Kidney (tissue), 14 donors: Measurements from ENCODE around the gene MOGAT1. TPM values are rescaled to one million over a fixed set of nuclear protein-coding genes. Genes with fewer than 3 reads are reported as not detected.

ENCODE experiments used
- DNase-seq, 5 donors: peaks; one replicate each; pipeline ENCODE4 v3.0.0-alpha.2; 2013 to 2020
- FAIRE-seq: peaks from 2 replicates; lab custom pipeline; 2012; peaks lifted over from hg19 to GRCh38; lab: Jason Lieb, UNC
- H3K27ac ChIP-seq, 2 donors: one replicate each; pipeline ENCODE4 v1.7.0; 2013; ENCODE audit warnings: low read depth in 2 of 2, low read length in 2 of 2, inconsistent platforms in 1 of 2
- H3K27me3 ChIP-seq: one replicate; pipeline ENCODE4 v1.7.1; 2013; ENCODE audit warnings: low read length, inconsistent platforms; ENCODE audit not compliant: control insufficient read depth, insufficient read depth
- H3K36me3 ChIP-seq, 3 donors: one replicate each; pipeline versions ENCODE4 v1.7.0 to v1.7.1; 2013; ENCODE audit warnings: low read length in 3 of 3, control low read depth in 1 of 3, inconsistent platforms in 1 of 3; ENCODE audit not compliant: insufficient read depth in 3 of 3, control insufficient read depth in 2 of 3
- H3K4me1 ChIP-seq, 3 donors: one replicate each; pipeline versions ENCODE4 v1.7.0 to v1.7.1; 2013; ENCODE audit warnings: low read length in 3 of 3, inconsistent platforms in 1 of 3, low read depth in 1 of 3; ENCODE audit not compliant: control insufficient read depth in 2 of 3, insufficient read depth in 2 of 3
- H3K4me3 ChIP-seq, 3 donors: one replicate each; pipeline versions ENCODE4 v1.7.0 to v1.8.1; 2013; ENCODE audit warnings: low read length in 3 of 3, control low read depth in 1 of 3, inconsistent platforms in 1 of 3
- H3K9ac ChIP-seq, 3 donors: one replicate each; pipeline versions ENCODE4 v1.7.0 to v1.7.1; 2013; ENCODE audit warnings: low read length in 3 of 3, control low read depth in 1 of 3, inconsistent platforms in 1 of 3
- H3K9me3 ChIP-seq, 3 donors: one replicate each; pipeline versions ENCODE4 v1.7.0 to v1.7.1; 2013; ENCODE audit warnings: low read length in 3 of 3, control low read depth in 1 of 3, inconsistent platforms in 1 of 3; ENCODE audit not compliant: control insufficient read depth in 2 of 3, insufficient read depth in 1 of 3
- CTCF ChIP-seq: IDR thresholded peaks from 3 replicates; pipeline ENCODE4 v1.5.1; 2012; ENCODE audit warnings: mild to moderate bottlenecking, moderate library complexity, borderline replicate concordance; ENCODE audit not compliant: insufficient read depth; ENCODE audit errors: extremely low read depth
- intact Hi-C: fragments of 100-400 bp; cut with DNase I; formaldehyde crosslinking; loops from one replicate; pipeline ENCODE4 v1.11.1; 2022
- polyA plus RNA-seq: library from polyadenylated mRNA; stranded (reverse); fragments of 350-450 nt; fragmentation: Illumina TruSeq; extraction: RNeasy Lipid Tissue Mini Kit (QIAGEN cat#74804); gene quantifications from one replicate; pipeline ENCODE4 v1.2.3, GENCODE V29; 2014; ENCODE audit warnings: low read depth, low replicate concordance; ENCODE audit not compliant: insufficient read depth
- total RNA-seq: library from RNA; stranded (reverse); fragmentation: NEBNext Ultra II Directional; extraction: Animal tissue kit (Norgen Biotek cat#: 25700); gene quantifications from one replicate; pipeline ENCODE4 v1.2.1, GENCODE V29; 2021
- donor health status: control.
- donor health status: control.
- donor health status: control.
- donor health status: control.
- donor health status: control.
- donor health status: DM: yes; HTN: yes; CAD: no.
- donor health status: Normal renal cell carcinoma (clear cell type).

MOGAT1 gene
- total and polyA plus RNA-seq, 2 donors from 2014 or later: not detected

- Histone ChIP-seq H3K27me3 (no peaks in the 10 kb centered on the region), H3K9me3 (no peaks in the 10 kb centered on the region), H3K36me3 (peaks cover 3 to 8% (median 4%) of the 10 kb centered on the region in 3 donors), H3K27ac (no peak overlapping the region), H3K4me1 (peaks cover 0 to 11% (median 3%) of the 10 kb centered on the region in 3 donors), H3K9ac (no peak overlapping the region), H3K4me3 (no peak overlapping the region)
- intact Hi-C loops: no loop called here
- DNase-seq: no peak
- FAIRE-seq: no peak
- no peak for TF ChIP-seq CTCF
Observed at GRCh38 chr2:222651718-222652418, 19.6 kb upstream of the MOGAT1 start.

GRCh38 chr2:222652491-222653255 is 18.8 kb upstream of the MOGAT1 start:
- intact Hi-C loops: no loop called here
- no peaks in the 10 kb centered on the region for H3K27me3 ChIP-seq
- peaks cover under 1 to 6% (median under 1%) of the 10 kb centered on the region in 3 donors for H3K36me3 ChIP-seq
- H3K4me1 ChIP-seq: peaks cover 0 to 11% (median 4%) of the 10 kb centered on the region in 3 donors
- H3K27ac ChIP-seq: no peak overlapping the region
- DNase-seq (no peak), FAIRE-seq (no peak)
- TF ChIP-seq CTCF: no peak
- H3K9ac ChIP-seq: no peak overlapping the region
- no peaks in the 10 kb centered on the region for H3K9me3 ChIP-seq
- H3K4me3 ChIP-seq: no peak overlapping the region

- DNase-seq (no peak), FAIRE-seq (no peak)
- Histone ChIP-seq H3K9ac (no peak overlapping the region), H3K4me3 (no peak overlapping the region), H3K27me3 (no peaks in the 10 kb centered on the region), H3K27ac (no peak overlapping the region), H3K36me3 (peaks cover 0 to 3% (median 0%) of the 10 kb centered on the region in 3 donors), H3K4me1 (peaks cover 0 to 11% (median 4%) of the 10 kb centered on the region in 3 donors), H3K9me3 (no peaks in the 10 kb centered on the region)
- no peak for TF ChIP-seq CTCF
- intact Hi-C loops: no loop called here
Observed at GRCh38 chr2:222653280-222653679, 18.2 kb upstream of the MOGAT1 start.
